GM19193 (cell line): ENCODE results near the gene NCAPH2.

Experiments
- POLR2A ChIP-seq: IDR thresholded peaks from 4 replicates; pipeline ENCODE4 v1.6.1; 2011; ENCODE audit not compliant: insufficient read depth, insufficient read length; ENCODE audit errors: extremely low read depth

The NCAPH2 gene

GRCh38 chr22:50527921-50528681 is 20.1 kb downstream of the NCAPH2 start:
- TF ChIP-seq POLR2A = no peak

- peak; percentile 30 for TF ChIP-seq POLR2A
Measured at GRCh38 chr22:50528682-50529415, 20.8 kb downstream of the NCAPH2 start.

GRCh38 chr22:50529416-50529896 is 21.4 kb downstream of the NCAPH2 start:
- peak; percentile 5 for TF ChIP-seq POLR2A

- peak; percentile 62 for TF ChIP-seq POLR2A
Measured at GRCh38 chr22:50529897-50530579, 22.0 kb downstream of the NCAPH2 start, which contains the start of gene TYMP. Gene TYMP, minus strand, starts transcription at chr22:50530012. Its CDS starts 303 bp downstream, at chr22:50529709.

- TF ChIP-seq POLR2A = no peak
Measured at GRCh38 chr22:50530580-50530876, 22.5 kb downstream of the NCAPH2 start.

GRCh38 chr22:50530877-50531545 is 23.0 kb downstream of the NCAPH2 start:
- TF ChIP-seq POLR2A = peak; percentile 85

- peak; percentile 27 for TF ChIP-seq POLR2A
Measured at GRCh38 chr22:50531546-50531961, 23.5 kb downstream of the NCAPH2 start.

- peak; percentile 32 for TF ChIP-seq POLR2A
Measured at GRCh38 chr22:50531962-50532674, 24.1 kb downstream of the NCAPH2 start.

GRCh38 chr22:50532824-50533796 is 25.1 kb downstream of the NCAPH2 start:
- peak; percentile 34 for TF ChIP-seq POLR2A

- no peak for TF ChIP-seq POLR2A
Measured at GRCh38 chr22:50535113-50535512, 27.1 kb downstream of the NCAPH2 start.

GRCh38 chr22:50536226-50536625 is 28.2 kb downstream of the NCAPH2 start:
- no peak for TF ChIP-seq POLR2A

GRCh38 chr22:50537765-50538164 is 29.7 kb downstream of the NCAPH2 start:
- no peak for TF ChIP-seq POLR2A

GRCh38 chr22:50540381-50540780 is 32.4 kb downstream of the NCAPH2 start:
- no peak for TF ChIP-seq POLR2A

- peak; percentile 37 for TF ChIP-seq POLR2A
Measured at GRCh38 chr22:50541667-50542026, 33.6 kb downstream of the NCAPH2 start.

- TF ChIP-seq POLR2A = peak; percentile 68
Measured at GRCh38 chr22:50542416-50542927, 34.4 kb downstream of the NCAPH2 start.
